ENCODE data around the gene EN2.

The EN2 gene

DNA sequence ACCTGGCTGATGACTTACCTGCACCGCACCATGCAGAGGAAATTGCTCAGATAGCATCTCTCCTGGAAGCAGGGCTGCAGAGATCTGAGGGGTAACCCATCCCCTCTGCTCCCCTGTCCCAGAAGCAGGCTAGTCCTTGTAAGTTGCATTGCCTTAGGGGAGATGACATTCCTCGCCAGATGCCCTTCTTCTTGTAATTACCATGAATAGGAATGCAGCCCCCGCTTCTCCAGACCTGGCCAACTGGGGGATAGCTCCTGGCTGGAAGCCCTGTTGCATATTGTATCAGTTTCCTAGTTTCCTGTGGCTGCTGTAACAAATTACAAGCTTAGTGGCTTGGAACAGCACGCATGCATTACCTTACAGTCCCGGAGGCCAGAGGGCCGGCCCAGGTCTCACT, 47.5 kb upstream of the EN2 start:
- ATAC-seq (ENCODE audit: insufficient read depth, low read depth): no peak
- Histone ChIP-seq H3K4me1 (ENCODE audit: insufficient read depth, low read length) (0 out of 2 replicates have a peak, but pooled peaks cover 5% of the 10 kb centered on the region), H3K4me2 (ENCODE audit: insufficient read depth, low read length) (no peak overlapping the region), H3K9me3 (ENCODE audit: insufficient read depth, low read length, severe bottlenecking) (no peaks in the 10 kb centered on the region), H3K36me3 (ENCODE audit: insufficient read depth, low read length) (no peaks in the 10 kb centered on the region), H3K79me2 (ENCODE audit: insufficient read depth, low read length) (no peaks in the 10 kb centered on the region), H4K20me1 (ENCODE audit: insufficient read depth, low read length) (no peaks in the 10 kb centered on the region; the same call in 1 of the 2 replicates), H3K27ac (ENCODE audit: low read length) (no peak overlapping the region), H2AFZ (ENCODE audit: low read depth, low read length) (no peak overlapping the region), H3K27me3 (ENCODE audit: insufficient read depth, low read length, poor library complexity) (no peaks in the 10 kb centered on the region), H3K4me3 (ENCODE audit: low read depth in 1 of 2, low read length in 2 of 2) (no peak overlapping the region), H3K9ac (ENCODE audit: low read depth, low read length) (no peak overlapping the region)
- no peak for TF ChIP-seq EZH2 (IDR thresholded peaks at IDR 0.05; ENCODE audit: borderline replicate concordance, low read depth, low read length, severe bottlenecking)
- no peak for DNase-seq

DNA sequence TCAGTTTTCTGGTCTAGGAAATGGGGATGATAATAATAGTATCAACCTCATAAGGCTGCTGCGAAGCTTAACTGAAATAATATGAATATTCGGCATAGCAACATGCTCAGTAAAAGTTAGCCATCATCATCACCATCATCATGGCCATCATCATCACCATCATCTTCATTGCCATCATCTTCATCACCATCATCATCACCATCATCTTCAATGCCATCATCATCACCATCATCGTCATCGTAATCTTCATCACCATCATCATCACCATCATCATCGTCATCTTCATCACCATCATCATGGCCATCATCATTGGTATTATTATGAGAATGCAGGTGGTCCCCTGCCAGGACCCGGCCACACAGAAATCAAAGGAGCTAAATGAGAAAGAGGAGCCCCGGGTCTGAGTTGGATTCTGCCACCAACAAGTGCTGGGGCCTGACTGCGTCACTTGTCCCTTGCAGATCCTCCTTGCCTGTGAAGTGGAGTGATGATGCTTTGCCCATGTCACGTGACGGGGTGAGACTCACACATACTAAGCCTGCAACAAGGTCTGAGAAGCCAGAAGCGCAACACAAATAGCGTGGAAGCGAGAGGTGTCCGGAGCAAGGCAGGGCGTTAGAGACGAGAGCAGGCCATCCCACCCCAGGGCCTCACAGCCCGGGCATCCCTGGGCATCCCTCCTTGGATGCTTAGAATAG, 46.1 kb upstream of the EN2 start:
- Histone ChIP-seq H3K36me3 (ENCODE audit: insufficient read depth, low read length) (no peaks in the 10 kb centered on the region), H3K4me2 (ENCODE audit: insufficient read depth, low read length) (no peak overlapping the region), H3K9ac (ENCODE audit: low read depth, low read length) (no peak overlapping the region), H3K9me3 (ENCODE audit: insufficient read depth, low read length, severe bottlenecking) (no peaks in the 10 kb centered on the region), H3K27ac (ENCODE audit: low read length) (no peak overlapping the region), H3K79me2 (ENCODE audit: insufficient read depth, low read length) (no peaks in the 10 kb centered on the region), H4K20me1 (ENCODE audit: insufficient read depth, low read length) (no peaks in the 10 kb centered on the region; the same call in 1 of the 2 replicates), H3K4me3 (ENCODE audit: low read depth in 1 of 2, low read length in 2 of 2) (no peak overlapping the region), H2AFZ (ENCODE audit: low read depth, low read length) (no peak overlapping the region), H3K4me1 (ENCODE audit: insufficient read depth, low read length) (0 out of 2 replicates have a peak, but pooled peaks cover 5% of the 10 kb centered on the region), H3K27me3 (ENCODE audit: insufficient read depth, low read length, poor library complexity) (no peaks in the 10 kb centered on the region)
- DNase-seq: no peak
- no peak for ATAC-seq (ENCODE audit: insufficient read depth, low read depth)
- TF ChIP-seq, protein P1, sequence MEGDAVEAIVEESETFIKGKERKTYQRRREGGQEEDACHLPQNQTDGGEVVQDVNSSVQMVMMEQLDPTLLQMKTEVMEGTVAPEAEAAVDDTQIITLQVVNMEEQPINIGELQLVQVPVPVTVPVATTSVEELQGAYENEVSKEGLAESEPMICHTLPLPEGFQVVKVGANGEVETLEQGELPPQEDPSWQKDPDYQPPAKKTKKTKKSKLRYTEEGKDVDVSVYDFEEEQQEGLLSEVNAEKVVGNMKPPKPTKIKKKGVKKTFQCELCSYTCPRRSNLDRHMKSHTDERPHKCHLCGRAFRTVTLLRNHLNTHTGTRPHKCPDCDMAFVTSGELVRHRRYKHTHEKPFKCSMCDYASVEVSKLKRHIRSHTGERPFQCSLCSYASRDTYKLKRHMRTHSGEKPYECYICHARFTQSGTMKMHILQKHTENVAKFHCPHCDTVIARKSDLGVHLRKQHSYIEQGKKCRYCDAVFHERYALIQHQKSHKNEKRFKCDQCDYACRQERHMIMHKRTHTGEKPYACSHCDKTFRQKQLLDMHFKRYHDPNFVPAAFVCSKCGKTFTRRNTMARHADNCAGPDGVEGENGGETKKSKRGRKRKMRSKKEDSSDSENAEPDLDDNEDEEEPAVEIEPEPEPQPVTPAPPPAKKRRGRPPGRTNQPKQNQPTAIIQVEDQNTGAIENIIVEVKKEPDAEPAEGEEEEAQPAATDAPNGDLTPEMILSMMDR (IDR thresholded peaks at IDR 0.05; ENCODE audit: borderline replicate concordance, extremely low read depth, low read length, poor library complexity, severe bottlenecking): no peak
- no peak for TF ChIP-seq EZH2 (IDR thresholded peaks at IDR 0.05; ENCODE audit: borderline replicate concordance, low read depth, low read length, severe bottlenecking)

DNA sequence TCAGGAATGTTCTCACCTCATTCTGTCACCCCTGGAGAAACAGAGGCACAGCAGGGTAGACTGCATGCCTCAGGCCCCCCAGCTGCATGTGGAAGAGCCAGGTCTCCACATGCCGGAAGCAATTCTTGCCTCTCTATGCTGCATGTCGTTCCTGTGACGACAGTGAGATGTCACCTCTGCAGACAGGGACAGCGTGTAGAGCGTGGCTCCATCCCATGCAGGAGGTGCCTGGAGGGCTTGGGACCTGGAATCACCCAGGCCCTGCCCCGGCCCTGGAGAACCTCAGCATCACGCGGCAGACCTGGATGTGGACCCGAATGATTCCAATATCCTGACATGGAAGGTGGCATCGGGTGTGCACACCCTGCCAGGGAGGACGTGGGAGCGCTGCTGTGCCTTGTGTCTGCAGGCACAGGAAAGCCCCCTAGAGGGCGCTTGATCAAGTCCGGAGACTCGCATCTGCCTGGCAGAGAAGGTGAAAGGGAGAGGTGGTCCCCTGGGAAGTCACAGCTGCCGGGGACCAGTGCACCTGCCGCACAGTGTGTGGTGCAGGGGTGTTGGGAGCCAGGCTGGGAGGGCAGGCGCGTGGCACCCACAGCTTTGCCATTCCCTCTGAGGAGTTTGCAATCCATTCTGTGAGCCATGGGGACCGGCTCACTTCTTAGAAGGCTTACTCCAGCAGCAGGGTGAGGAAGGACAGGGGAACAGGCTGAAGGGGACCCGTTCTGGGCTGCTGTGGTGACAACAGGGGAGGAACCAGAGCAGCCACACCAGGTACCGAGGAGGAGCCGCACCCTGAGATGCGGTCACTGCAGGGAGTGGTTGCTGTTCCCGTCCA, 45.3 kb upstream of the EN2 start:
- TF ChIP-seq EZH2 (IDR thresholded peaks at IDR 0.05; ENCODE audit: borderline replicate concordance, low read depth, low read length, severe bottlenecking): no peak
- TF ChIP-seq, protein P1 (IDR thresholded peaks at IDR 0.05; ENCODE audit: borderline replicate concordance, extremely low read depth, low read length, poor library complexity, severe bottlenecking): peak; percentile 90
- Histone ChIP-seq H3K4me3 (ENCODE audit: low read depth in 1 of 2, low read length in 2 of 2) (no peak overlapping the region), H3K9me3 (ENCODE audit: insufficient read depth, low read length, severe bottlenecking) (no peaks in the 10 kb centered on the region), H3K36me3 (ENCODE audit: insufficient read depth, low read length) (no peaks in the 10 kb centered on the region), H3K27me3 (ENCODE audit: insufficient read depth, low read length, poor library complexity) (peaks cover 4% of the 10 kb centered on the region), H4K20me1 (ENCODE audit: insufficient read depth, low read length) (no peaks in the 10 kb centered on the region; the same call in 1 of the 2 replicates), H3K79me2 (ENCODE audit: insufficient read depth, low read length) (no peaks in the 10 kb centered on the region), H3K9ac (ENCODE audit: low read depth, low read length) (no peak overlapping the region), H2AFZ (ENCODE audit: low read depth, low read length) (no peak overlapping the region), H3K27ac (ENCODE audit: low read length) (no peak overlapping the region), H3K4me1 (ENCODE audit: insufficient read depth, low read length) (0 out of 2 replicates have a peak, but pooled peaks cover 5% of the 10 kb centered on the region), H3K4me2 (ENCODE audit: insufficient read depth, low read length) (no peak overlapping the region)
- ATAC-seq (ENCODE audit: insufficient read depth, low read depth) (peak; percentile 89), DNase-seq (peak; percentile 71)

All from DND-41 (cell line).